Glutamatergic neuron (in vitro differentiated cells): ENCODE results near the gene COX4I1. TPM values are rescaled to one million over a fixed set of nuclear protein-coding genes. Genes with fewer than 3 reads are reported as not detected.

Experiments used
- DNase-seq: peaks from one replicate; pipeline ENCODE4 v3.0.0; 2022
- H3K27ac Mint-ChIP-seq: one replicate; pipeline ENCODE4 v1.8.0; 2020; ENCODE audit warnings: mild to moderate bottlenecking, mixed read lengths, inconsistent platforms; ENCODE audit not compliant: unreplicated experiment
- H3K27me3 Mint-ChIP-seq: one replicate; pipeline ENCODE4 v1.8.0; 2020; ENCODE audit warnings: mild to moderate bottlenecking, moderate library complexity, mixed read lengths, inconsistent platforms; ENCODE audit not compliant: unreplicated experiment
- H3K36me3 Mint-ChIP-seq: one replicate; pipeline ENCODE4 v1.8.0; 2020; ENCODE audit warnings: mild to moderate bottlenecking, mixed read lengths, inconsistent platforms; ENCODE audit not compliant: unreplicated experiment
- H3K4me1 Mint-ChIP-seq: one replicate; pipeline ENCODE4 v1.8.0; 2020; ENCODE audit warnings: mild to moderate bottlenecking, low read depth, mixed read lengths, inconsistent platforms; ENCODE audit not compliant: unreplicated experiment
- H3K4me3 Mint-ChIP-seq: one replicate; pipeline ENCODE4 v1.8.0; 2020; ENCODE audit warnings: mild to moderate bottlenecking, mixed read lengths, inconsistent platforms; ENCODE audit not compliant: unreplicated experiment
- H3K9me3 Mint-ChIP-seq: one replicate; pipeline ENCODE4 v1.8.0; 2020; ENCODE audit warnings: mild to moderate bottlenecking, moderate library complexity, mixed read lengths, inconsistent platforms; ENCODE audit not compliant: unreplicated experiment
- total RNA-seq: library from RNA; stranded (reverse); fragmentation: NEBNext Ultra II Directional; extraction: Animal tissue kit (Norgen Biotek cat#: 25700); gene quantifications from one replicate; pipeline ENCODE4 v1.2.1, GENCODE V29; 2021; ENCODE audit not compliant: unreplicated experiment
- TF ChIP-seq, protein P1 (sequence below): fragments of 200-600 bp; sonication (generic); IDR thresholded peaks from one replicate; pipeline ENCODE4 v1.5.0; 2021; ENCODE audit not compliant: partially characterized antibody, unreplicated experiment

COX4I1 gene
- total RNA-seq, 1 donor from 2014 or later = 544 TPM

DNA sequence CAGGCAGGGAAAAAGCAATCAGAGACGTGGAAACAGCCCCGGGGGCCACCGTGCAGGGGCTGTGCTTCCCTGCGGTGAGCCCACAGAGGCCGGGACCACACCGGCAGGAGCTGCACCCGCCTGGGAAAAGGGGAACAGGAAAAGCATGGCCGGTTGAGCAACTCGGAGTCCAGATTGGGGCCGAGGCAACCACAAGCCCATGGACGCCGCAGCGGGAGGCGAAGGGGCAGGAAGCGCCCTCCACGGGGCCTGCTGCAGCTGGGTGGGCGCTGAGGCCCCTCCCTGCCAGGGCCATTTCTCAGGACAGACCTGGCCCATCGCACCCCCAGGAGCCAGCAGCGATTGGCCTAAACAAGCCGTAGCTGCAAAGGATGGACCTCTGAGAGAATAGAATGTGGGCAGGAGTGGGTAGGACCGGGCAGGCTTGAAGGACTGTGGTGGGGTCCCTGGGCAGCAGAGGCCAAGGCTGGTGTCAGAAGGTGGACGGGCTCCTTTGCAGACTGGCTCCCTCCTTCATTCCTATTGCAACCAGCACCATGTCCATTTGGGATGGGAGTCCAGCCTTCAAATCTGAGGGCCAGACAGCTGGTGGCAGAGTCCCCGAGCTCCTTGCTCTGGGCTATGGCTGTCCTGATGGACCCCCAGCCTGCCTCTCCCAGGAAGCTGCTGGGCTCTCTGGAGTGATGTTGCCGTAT, 30.4 kb downstream of the COX4I1 start:
- peaks cover 9% of the 10 kb centered on the region for H3K36me3 Mint-ChIP-seq
- H3K4me3 Mint-ChIP-seq = no peak overlapping the region
- peaks cover 15% of the 10 kb centered on the region for H3K4me1 Mint-ChIP-seq
- no peak for DNase-seq
- TF ChIP-seq, protein P1, sequence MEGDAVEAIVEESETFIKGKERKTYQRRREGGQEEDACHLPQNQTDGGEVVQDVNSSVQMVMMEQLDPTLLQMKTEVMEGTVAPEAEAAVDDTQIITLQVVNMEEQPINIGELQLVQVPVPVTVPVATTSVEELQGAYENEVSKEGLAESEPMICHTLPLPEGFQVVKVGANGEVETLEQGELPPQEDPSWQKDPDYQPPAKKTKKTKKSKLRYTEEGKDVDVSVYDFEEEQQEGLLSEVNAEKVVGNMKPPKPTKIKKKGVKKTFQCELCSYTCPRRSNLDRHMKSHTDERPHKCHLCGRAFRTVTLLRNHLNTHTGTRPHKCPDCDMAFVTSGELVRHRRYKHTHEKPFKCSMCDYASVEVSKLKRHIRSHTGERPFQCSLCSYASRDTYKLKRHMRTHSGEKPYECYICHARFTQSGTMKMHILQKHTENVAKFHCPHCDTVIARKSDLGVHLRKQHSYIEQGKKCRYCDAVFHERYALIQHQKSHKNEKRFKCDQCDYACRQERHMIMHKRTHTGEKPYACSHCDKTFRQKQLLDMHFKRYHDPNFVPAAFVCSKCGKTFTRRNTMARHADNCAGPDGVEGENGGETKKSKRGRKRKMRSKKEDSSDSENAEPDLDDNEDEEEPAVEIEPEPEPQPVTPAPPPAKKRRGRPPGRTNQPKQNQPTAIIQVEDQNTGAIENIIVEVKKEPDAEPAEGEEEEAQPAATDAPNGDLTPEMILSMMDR = no peak
- H3K9me3 Mint-ChIP-seq = peaks cover 13% of the 10 kb centered on the region
- no peak overlapping the region for H3K27ac Mint-ChIP-seq
- peaks cover 4% of the 10 kb centered on the region for H3K27me3 Mint-ChIP-seq

GRCh38 chr16:85830821-85831220, 31.3 kb downstream of the COX4I1 start:
- Mint-ChIP-seq H3K4me1 (peaks cover 15% of the 10 kb centered on the region), H3K9me3 (peaks cover 12% of the 10 kb centered on the region), H3K36me3 (peaks cover 9% of the 10 kb centered on the region), H3K27ac (no peak overlapping the region), H3K27me3 (peaks cover 4% of the 10 kb centered on the region), H3K4me3 (no peak overlapping the region)
- no peak for DNase-seq
- TF ChIP-seq, protein P1 = no peak

- peaks cover 7% of the 10 kb centered on the region for H3K9me3 Mint-ChIP-seq
- H3K36me3 Mint-ChIP-seq = peaks cover 9% of the 10 kb centered on the region
- H3K4me3 Mint-ChIP-seq = no peak overlapping the region
- no peaks in the 10 kb centered on the region for H3K27me3 Mint-ChIP-seq
- TF ChIP-seq, protein P1 = no peak
- no peak for DNase-seq
- peaks cover 6% of the 10 kb centered on the region for H3K4me1 Mint-ChIP-seq
- peak overlapping the region; percentile 24 for H3K27ac Mint-ChIP-seq
These were observed 33.2 kb downstream of the COX4I1 start for GRCh38 chr16:85832570-85833218.

- Mint-ChIP-seq H3K27me3 (no peaks in the 10 kb centered on the region), H3K4me3 (no peak overlapping the region), H3K27ac (peak overlapping the region; percentile 24), H3K36me3 (peaks cover 9% of the 10 kb centered on the region), H3K9me3 (peaks cover 7% of the 10 kb centered on the region), H3K4me1 (peaks cover 6% of the 10 kb centered on the region)
- no peak for DNase-seq
- TF ChIP-seq, protein P1 = no peak
These were observed 33.9 kb downstream of the COX4I1 start for GRCh38 chr16:85833219-85833920.
